Measurements from ENCODE around the gene SMURF1.

SMURF1 gene

GRCh38 chr7:99029466-99030435 lies 114.2 kb downstream of the SMURF1 start:
- H3K27me3 ChIP-seq (ENCODE audit: control insufficient read depth, insufficient read depth, low read length), result no peaks in the 10 kb centered on the region
- peaks cover 33% of the 10 kb centered on the region for H3K36me3 ChIP-seq (ENCODE audit: control insufficient read depth, insufficient read depth, low read length)
- no peak overlapping the region for H3K9ac ChIP-seq (ENCODE audit: low read depth, low read length)
- no peak overlapping the region for H3K4me3 ChIP-seq (ENCODE audit: low read depth, low read length)
- no peaks in the 10 kb centered on the region for H3K9me3 ChIP-seq (ENCODE audit: control insufficient read depth, insufficient read depth, low read length)
- H3K4me1 ChIP-seq (ENCODE audit: control insufficient read depth, insufficient read depth, low read length), result no peaks in the 10 kb centered on the region

DNA sequence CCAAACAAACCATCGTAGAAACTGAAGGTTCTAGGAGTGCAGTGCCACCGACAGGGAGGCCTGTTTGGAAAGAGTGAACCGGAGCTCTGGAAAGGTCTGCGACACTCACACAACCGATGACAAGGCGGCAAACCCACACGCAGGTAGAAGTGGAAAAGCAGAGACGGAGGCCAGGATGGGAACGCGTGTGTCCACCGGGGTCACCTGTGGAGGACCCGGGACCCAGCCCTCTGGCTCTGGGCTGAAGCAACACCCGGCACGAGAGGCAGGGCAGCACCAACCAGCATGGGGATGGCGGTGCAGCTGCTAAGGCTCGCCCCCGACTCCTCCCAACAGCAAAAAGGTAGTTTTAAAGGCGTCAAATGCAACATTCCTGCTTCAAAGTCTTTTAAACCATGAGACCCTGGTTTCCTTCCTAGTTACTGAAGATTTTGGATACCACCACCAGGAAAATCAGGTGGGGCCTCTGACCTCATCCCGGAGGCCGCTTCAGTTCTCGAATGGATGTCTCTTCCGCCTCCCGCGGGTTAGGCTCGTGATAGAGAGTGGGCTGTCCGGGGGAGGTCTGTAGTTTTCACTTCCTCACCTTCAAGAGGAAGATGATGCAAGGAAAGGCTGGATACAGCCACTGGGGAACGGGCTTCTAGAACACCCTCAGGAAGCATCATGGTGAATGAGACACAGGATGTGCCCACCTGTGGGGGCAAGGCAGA lies 115.5 kb downstream of the SMURF1 start:
- H3K9ac ChIP-seq (ENCODE audit: low read depth, low read length), result no peak overlapping the region
- no peaks in the 10 kb centered on the region for H3K4me1 ChIP-seq (ENCODE audit: control insufficient read depth, insufficient read depth, low read length)
- no peak overlapping the region for H3K4me3 ChIP-seq (ENCODE audit: low read depth, low read length)
- no peaks in the 10 kb centered on the region for H3K27me3 ChIP-seq (ENCODE audit: control insufficient read depth, insufficient read depth, low read length)
- H3K9me3 ChIP-seq (ENCODE audit: control insufficient read depth, insufficient read depth, low read length), result no peaks in the 10 kb centered on the region
- peaks cover 21% of the 10 kb centered on the region for H3K36me3 ChIP-seq (ENCODE audit: control insufficient read depth, insufficient read depth, low read length)

DNA sequence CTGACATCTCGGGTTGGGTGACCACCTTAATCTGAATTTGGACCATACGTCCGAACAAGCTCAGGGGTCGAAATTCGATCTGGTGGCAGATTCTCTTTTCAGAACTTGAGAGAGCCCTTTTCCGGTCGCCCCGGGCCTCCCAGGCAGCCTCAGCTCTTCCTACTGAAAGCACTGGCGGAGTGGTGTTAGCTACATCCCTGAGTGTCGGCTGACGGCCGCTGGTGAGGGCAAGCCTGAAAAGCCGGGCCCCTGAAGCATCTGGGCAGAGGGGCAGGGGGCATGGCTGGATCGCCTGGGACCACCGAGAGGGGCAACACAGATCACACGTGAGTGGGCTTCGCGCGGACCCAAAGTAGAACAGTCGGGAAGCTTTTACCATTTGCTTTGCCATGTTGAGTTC lies 116.1 kb downstream of the SMURF1 start:
- Histone ChIP-seq H3K27me3 (ENCODE audit: control insufficient read depth, insufficient read depth, low read length) (no peaks in the 10 kb centered on the region), H3K36me3 (ENCODE audit: control insufficient read depth, insufficient read depth, low read length) (peaks cover 21% of the 10 kb centered on the region), H3K9me3 (ENCODE audit: control insufficient read depth, insufficient read depth, low read length) (no peaks in the 10 kb centered on the region), H3K9ac (ENCODE audit: low read depth, low read length) (no peak overlapping the region), H3K4me3 (ENCODE audit: low read depth, low read length) (no peak overlapping the region), H3K4me1 (ENCODE audit: control insufficient read depth, insufficient read depth, low read length) (no peaks in the 10 kb centered on the region)

GRCh38 chr7:99027241-99027640 lies 116.7 kb downstream of the SMURF1 start:
- Histone ChIP-seq H3K4me1 (ENCODE audit: control insufficient read depth, insufficient read depth, low read length) (no peaks in the 10 kb centered on the region), H3K27me3 (ENCODE audit: control insufficient read depth, insufficient read depth, low read length) (no peaks in the 10 kb centered on the region), H3K36me3 (ENCODE audit: control insufficient read depth, insufficient read depth, low read length) (peaks cover 21% of the 10 kb centered on the region), H3K4me3 (ENCODE audit: low read depth, low read length) (no peak overlapping the region), H3K9me3 (ENCODE audit: control insufficient read depth, insufficient read depth, low read length) (no peaks in the 10 kb centered on the region), H3K9ac (ENCODE audit: low read depth, low read length) (no peak overlapping the region)

- no peaks in the 10 kb centered on the region for H3K9me3 ChIP-seq (ENCODE audit: control insufficient read depth, insufficient read depth, low read length)
- H3K27me3 ChIP-seq (ENCODE audit: control insufficient read depth, insufficient read depth, low read length), result no peaks in the 10 kb centered on the region
- no peaks in the 10 kb centered on the region for H3K4me1 ChIP-seq (ENCODE audit: control insufficient read depth, insufficient read depth, low read length)
- peaks cover 10% of the 10 kb centered on the region for H3K36me3 ChIP-seq (ENCODE audit: control insufficient read depth, insufficient read depth, low read length)
- no peak overlapping the region for H3K9ac ChIP-seq (ENCODE audit: low read depth, low read length)
- no peak overlapping the region for H3K4me3 ChIP-seq (ENCODE audit: low read depth, low read length)
These were observed 119.8 kb downstream of the SMURF1 start for GRCh38 chr7:99024066-99024465.

DNA sequence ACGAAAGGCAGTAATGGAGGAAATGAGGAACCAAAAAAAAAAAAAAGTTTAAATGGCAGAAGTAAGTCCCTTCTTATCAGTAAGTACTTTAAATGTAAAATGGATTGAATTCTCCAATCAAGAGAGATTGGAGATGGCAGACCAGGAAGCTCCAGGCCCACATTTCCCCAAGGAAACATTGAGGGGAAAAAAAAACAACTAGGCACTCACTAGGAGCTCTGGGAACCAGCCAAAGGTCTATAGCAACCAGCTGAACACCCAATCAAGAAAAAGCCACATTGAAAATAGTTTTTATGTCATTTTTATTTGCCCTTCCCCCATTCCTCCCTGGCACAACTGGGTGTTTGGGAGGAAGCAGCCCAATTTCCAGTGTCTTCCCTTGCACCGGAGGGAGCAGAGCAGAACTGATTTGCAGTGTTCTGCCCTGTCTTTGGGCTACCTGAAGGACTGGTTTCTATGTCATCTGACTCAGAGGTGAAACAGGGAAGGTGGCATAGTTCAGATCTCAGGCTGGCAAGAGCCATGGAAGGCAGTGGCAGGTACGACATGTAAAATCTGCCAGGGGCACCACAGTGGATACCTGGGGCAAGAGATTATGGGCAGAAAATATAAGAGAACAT lies 121.9 kb downstream of the SMURF1 start:
- Histone ChIP-seq H3K27me3 (ENCODE audit: control insufficient read depth, insufficient read depth, low read length) (no peaks in the 10 kb centered on the region), H3K9me3 (ENCODE audit: control insufficient read depth, insufficient read depth, low read length) (no peaks in the 10 kb centered on the region), H3K9ac (ENCODE audit: low read depth, low read length) (no peak overlapping the region)

GRCh38 chr7:99020413-99020715 lies 123.5 kb downstream of the SMURF1 start:
- Histone ChIP-seq H3K9ac (ENCODE audit: low read depth, low read length) (no peak overlapping the region), H3K36me3 (ENCODE audit: control insufficient read depth, insufficient read depth, low read length) (peaks cover 2% of the 10 kb centered on the region), H3K4me3 (ENCODE audit: low read depth, low read length) (no peak overlapping the region), H3K27me3 (ENCODE audit: control insufficient read depth, insufficient read depth, low read length) (no peaks in the 10 kb centered on the region), H3K9me3 (ENCODE audit: control insufficient read depth, insufficient read depth, low read length) (no peaks in the 10 kb centered on the region), H3K4me1 (ENCODE audit: control insufficient read depth, insufficient read depth, low read length) (no peaks in the 10 kb centered on the region)

More for the DNA sequence above, 121.9 kb downstream of the SMURF1 start:
- H3K4me3 ChIP-seq (ENCODE audit: low read depth, low read length), result no peak overlapping the region
- no peaks in the 10 kb centered on the region for H3K36me3 ChIP-seq (ENCODE audit: control insufficient read depth, insufficient read depth, low read length)
- no peaks in the 10 kb centered on the region for H3K4me1 ChIP-seq (ENCODE audit: control insufficient read depth, insufficient read depth, low read length)

GRCh38 chr7:99019523-99020412 lies 124.1 kb downstream of the SMURF1 start:
- Histone ChIP-seq H3K36me3 (ENCODE audit: control insufficient read depth, insufficient read depth, low read length) (peaks cover 8% of the 10 kb centered on the region), H3K4me3 (ENCODE audit: low read depth, low read length) (no peak overlapping the region), H3K4me1 (ENCODE audit: control insufficient read depth, insufficient read depth, low read length) (no peaks in the 10 kb centered on the region), H3K27me3 (ENCODE audit: control insufficient read depth, insufficient read depth, low read length) (no peaks in the 10 kb centered on the region), H3K9me3 (ENCODE audit: control insufficient read depth, insufficient read depth, low read length) (no peaks in the 10 kb centered on the region), H3K9ac (ENCODE audit: low read depth, low read length) (no peak overlapping the region)

- no peak overlapping the region for H3K4me3 ChIP-seq (ENCODE audit: low read depth, low read length)
- H3K36me3 ChIP-seq (ENCODE audit: control insufficient read depth, insufficient read depth, low read length), result peaks cover 36% of the 10 kb centered on the region
- no peaks in the 10 kb centered on the region for H3K9me3 ChIP-seq (ENCODE audit: control insufficient read depth, insufficient read depth, low read length)
- H3K27me3 ChIP-seq (ENCODE audit: control insufficient read depth, insufficient read depth, low read length), result no peaks in the 10 kb centered on the region
- no peaks in the 10 kb centered on the region for H3K4me1 ChIP-seq (ENCODE audit: control insufficient read depth, insufficient read depth, low read length)
- no peak overlapping the region for H3K9ac ChIP-seq (ENCODE audit: low read depth, low read length)
These were observed 127.7 kb downstream of the SMURF1 start for GRCh38 chr7:99016196-99016595.

DNA sequence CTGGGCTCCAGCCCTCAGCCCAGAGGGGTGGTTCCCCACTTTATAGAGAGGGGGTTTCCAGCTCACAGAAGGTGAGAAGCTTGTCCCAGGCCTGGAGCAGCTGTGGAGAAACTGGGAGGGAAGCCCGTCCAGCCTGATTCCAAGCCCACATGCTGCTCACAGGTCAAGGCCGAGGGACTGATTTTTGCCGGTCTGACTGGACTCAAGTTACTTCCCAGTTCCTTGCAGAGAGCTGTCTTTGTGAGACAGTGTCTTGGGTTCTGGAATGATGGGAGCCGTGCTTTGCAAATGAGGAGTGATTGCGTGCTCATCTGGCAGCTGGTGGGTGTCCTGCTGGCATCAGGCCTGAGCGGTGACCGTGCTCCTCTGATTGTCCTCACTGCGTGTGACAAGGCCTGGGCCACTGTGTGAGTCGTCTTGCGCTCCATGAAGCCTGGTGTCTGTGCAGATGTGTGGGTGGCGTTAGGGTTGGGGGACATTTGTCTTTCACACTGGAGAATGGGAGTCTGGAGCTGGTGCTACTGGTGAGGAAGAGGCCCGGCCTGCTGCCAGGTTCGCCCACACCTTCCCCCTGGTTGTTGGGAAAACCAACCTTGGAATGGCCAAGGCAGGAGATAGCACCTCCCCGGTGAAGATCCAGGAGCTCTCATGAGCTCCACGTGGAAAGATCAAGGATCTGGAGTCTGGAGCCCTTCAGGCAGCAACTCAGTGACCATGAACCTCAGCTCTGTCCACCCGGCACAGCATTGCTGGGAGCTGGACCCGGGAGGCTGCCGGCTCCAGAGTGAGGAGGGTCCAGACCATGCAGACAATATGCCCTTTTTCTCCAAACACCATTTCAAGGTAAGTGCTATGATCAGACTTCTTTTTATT lies 129.6 kb downstream of the SMURF1 start:
- no peak overlapping the region for H3K4me3 ChIP-seq (ENCODE audit: low read depth, low read length)
- H3K36me3 ChIP-seq (ENCODE audit: control insufficient read depth, insufficient read depth, low read length), result peaks cover 40% of the 10 kb centered on the region
- no peaks in the 10 kb centered on the region for H3K27me3 ChIP-seq (ENCODE audit: control insufficient read depth, insufficient read depth, low read length)
- no peaks in the 10 kb centered on the region for H3K9me3 ChIP-seq (ENCODE audit: control insufficient read depth, insufficient read depth, low read length)
- H3K4me1 ChIP-seq (ENCODE audit: control insufficient read depth, insufficient read depth, low read length), result no peaks in the 10 kb centered on the region
- no peak overlapping the region for H3K9ac ChIP-seq (ENCODE audit: low read depth, low read length)

Measured in iPS-15b (cell line).